SU-DHL-6 (cell line): ENCODE results near the gene NOD2.
A peak's percentile ranks its signal among the peaks of the same experiment; 100 is the strongest.

Experiments used
- H2AFZ ChIP-seq: fragments of 200-600 bp; sonication (generic); 2 replicates; pipeline ENCODE4 v1.6.1; 2014; ENCODE audit warnings: low read depth, mild to moderate bottlenecking, moderate library complexity, mixed read lengths, antibody characterized with exemption, low read length; ENCODE audit not compliant: severe bottlenecking
- H3F3A ChIP-seq: fragments of 200-600 bp; shearing (Covaris generic); 2 replicates; pipeline ENCODE4 v1.6.0; 2016; ENCODE audit warnings: antibody characterized with exemption, mild to moderate bottlenecking; ENCODE audit not compliant: insufficient read depth
- H3K27ac ChIP-seq: fragments of 200-600 bp; sonication (generic); 2 replicates; pipeline ENCODE4 v1.5.1; 2016; ENCODE audit warnings: low read depth, mild to moderate bottlenecking, low read length, moderate library complexity, mixed read lengths
- H3K27me3 ChIP-seq: fragments of 200-600 bp; sonication (generic), shearing (Covaris generic); 2 replicates; pipeline ENCODE4 v1.6.0; 2014; ENCODE audit warnings: mild to moderate bottlenecking, low read length
- H3K36me3 ChIP-seq: fragments of 200-600 bp; sonication (generic); 2 replicates; pipeline ENCODE4 v1.6.1; 2014; ENCODE audit warnings: mild to moderate bottlenecking, low read length, mixed read lengths
- H3K4me2 ChIP-seq: fragments of 300-600, 200-600 bp; shearing (Covaris generic), sonication (generic); 2 replicates; pipeline ENCODE4 v1.6.0; 2014; ENCODE audit warnings: low read length, low read depth, mild to moderate bottlenecking; ENCODE audit not compliant: poor library complexity, severe bottlenecking
- H3K4me3 ChIP-seq: fragments of 200-600 bp; sonication (generic); 2 replicates; pipeline ENCODE4 v1.5.1; 2014; ENCODE audit warnings: antibody characterized with exemption, low read length, mild to moderate bottlenecking, mixed read lengths; ENCODE audit not compliant: insufficient read depth, poor library complexity, severe bottlenecking
- H3K79me2 ChIP-seq: fragments of 200-600 bp; sonication (generic); 2 replicates; pipeline ENCODE4 v1.6.1; 2014; ENCODE audit warnings: mild to moderate bottlenecking, low read length, moderate library complexity; ENCODE audit not compliant: insufficient read depth
- H3K9ac ChIP-seq: fragments of 200-600 bp; sonication (generic); 2 replicates; pipeline ENCODE4 v1.7.0; 2014; ENCODE audit warnings: mild to moderate bottlenecking, low read length
- H3K9me2 ChIP-seq: fragments of 200-600 bp; sonication (generic); replicated peaks from 2 replicates; pipeline ENCODE4 v1.6.1; 2014; ENCODE audit warnings: low read length; ENCODE audit not compliant: insufficient read depth
- H3K9me3 ChIP-seq: fragments of 200-600 bp; sonication (generic); 2 replicates; pipeline ENCODE4 v1.6.1; 2014; ENCODE audit warnings: low read length, mixed read lengths; ENCODE audit not compliant: insufficient read depth
- H4K20me1 ChIP-seq: fragments of 200-600 bp; sonication (generic); 2 replicates; pipeline ENCODE4 v1.6.1; 2014; ENCODE audit warnings: low read depth, mild to moderate bottlenecking, antibody characterized with exemption, low read length, moderate library complexity, mixed read lengths
- EZH2phosphoT487 ChIP-seq: fragments of 200-600 bp; sonication (generic), shearing (Covaris generic); conservative IDR thresholded peaks from 2 replicates; pipeline ENCODE4 v1.6.1; 2018; ENCODE audit warnings: mild to moderate bottlenecking, antibody characterized with exemption, low read length, moderate library complexity, mixed read lengths
- TF ChIP-seq, protein P1 (sequence below): fragments of 200-600 bp; sonication (generic); IDR thresholded peaks from one replicate; pipeline ENCODE4 v1.5.1; 2017; ENCODE audit warnings: antibody characterized with exemption, mild to moderate bottlenecking, low read length, moderate library complexity; ENCODE audit not compliant: insufficient read depth, poor library complexity, severe bottlenecking

NOD2 gene

DNA sequence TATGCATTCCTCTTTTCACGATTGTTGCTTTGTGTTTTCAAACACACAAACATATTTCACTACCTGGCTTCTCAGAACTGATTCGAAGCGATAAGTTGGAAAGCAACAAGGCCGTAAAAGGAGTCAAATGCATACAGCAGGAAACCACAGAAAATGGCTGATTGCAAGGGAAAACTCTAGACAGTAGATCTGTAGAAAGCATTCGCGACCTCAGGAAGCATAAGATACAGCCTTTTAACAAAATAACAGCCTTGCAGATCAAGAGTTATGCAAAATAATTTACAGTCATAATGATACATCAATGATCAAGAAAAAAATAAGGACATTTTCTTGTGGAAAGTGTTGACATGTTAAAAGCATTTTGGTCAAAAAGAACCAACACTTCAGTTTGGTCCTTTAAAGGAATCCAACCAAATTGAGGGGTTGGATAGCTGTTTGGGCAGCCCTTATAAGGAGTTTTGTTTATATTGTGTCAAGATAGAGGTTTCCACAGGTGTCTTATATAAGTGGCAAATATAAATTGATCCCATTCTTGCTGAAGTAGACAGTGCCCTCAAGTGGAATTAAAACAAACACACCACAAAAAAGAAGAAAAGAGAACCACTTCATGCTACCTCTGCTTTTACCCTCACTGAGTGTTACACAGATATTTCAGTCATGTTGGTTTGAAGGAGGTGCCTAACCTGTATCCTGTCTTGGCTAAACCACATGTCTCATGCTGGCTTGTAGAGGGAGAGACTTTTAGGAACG, 54.0 kb downstream of the NOD2 start:
- H3K9me2 ChIP-seq, result no peaks in the 10 kb centered on the region
- H3K27me3 ChIP-seq, result no peaks in the 10 kb centered on the region
- no peaks in the 10 kb centered on the region for H3K9me3 ChIP-seq
- no peak overlapping the region for H3K27ac ChIP-seq
- no peaks in the 10 kb centered on the region for H3K79me2 ChIP-seq
- H4K20me1 ChIP-seq, result no peaks in the 10 kb centered on the region
- no peak overlapping the region for H3K4me3 ChIP-seq
- no peak overlapping the region for H2AFZ ChIP-seq
- TF ChIP-seq EZH2phosphoT487, result no peak
- TF ChIP-seq, protein P1, sequence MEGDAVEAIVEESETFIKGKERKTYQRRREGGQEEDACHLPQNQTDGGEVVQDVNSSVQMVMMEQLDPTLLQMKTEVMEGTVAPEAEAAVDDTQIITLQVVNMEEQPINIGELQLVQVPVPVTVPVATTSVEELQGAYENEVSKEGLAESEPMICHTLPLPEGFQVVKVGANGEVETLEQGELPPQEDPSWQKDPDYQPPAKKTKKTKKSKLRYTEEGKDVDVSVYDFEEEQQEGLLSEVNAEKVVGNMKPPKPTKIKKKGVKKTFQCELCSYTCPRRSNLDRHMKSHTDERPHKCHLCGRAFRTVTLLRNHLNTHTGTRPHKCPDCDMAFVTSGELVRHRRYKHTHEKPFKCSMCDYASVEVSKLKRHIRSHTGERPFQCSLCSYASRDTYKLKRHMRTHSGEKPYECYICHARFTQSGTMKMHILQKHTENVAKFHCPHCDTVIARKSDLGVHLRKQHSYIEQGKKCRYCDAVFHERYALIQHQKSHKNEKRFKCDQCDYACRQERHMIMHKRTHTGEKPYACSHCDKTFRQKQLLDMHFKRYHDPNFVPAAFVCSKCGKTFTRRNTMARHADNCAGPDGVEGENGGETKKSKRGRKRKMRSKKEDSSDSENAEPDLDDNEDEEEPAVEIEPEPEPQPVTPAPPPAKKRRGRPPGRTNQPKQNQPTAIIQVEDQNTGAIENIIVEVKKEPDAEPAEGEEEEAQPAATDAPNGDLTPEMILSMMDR, result peak; percentile 20
- no peak overlapping the region for H3K9ac ChIP-seq
- H3K4me2 ChIP-seq, result no peak overlapping the region
- no peaks in the 10 kb centered on the region; the same call in 1 of the 2 replicates for H3F3A ChIP-seq
- H3K36me3 ChIP-seq, result no peaks in the 10 kb centered on the region

DNA sequence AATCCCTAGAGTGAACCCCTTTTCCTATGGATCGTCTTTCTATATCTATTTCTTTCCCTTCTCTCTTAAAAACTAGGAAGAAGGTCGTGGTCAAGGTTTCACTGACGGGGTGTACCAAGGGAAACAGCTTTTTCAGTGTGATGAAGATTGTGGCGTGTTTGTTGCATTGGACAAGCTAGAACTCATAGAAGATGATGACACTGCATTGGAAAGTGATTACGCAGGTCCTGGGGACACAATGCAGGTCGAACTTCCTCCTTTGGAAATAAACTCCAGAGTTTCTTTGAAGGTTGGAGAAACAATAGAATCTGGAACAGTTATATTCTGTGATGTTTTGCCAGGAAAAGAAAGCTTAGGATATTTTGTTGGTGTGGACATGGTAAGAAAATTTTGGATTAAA, 58.1 kb downstream of the NOD2 start:
- Histone ChIP-seq H3K79me2 (no peaks in the 10 kb centered on the region), H3K36me3 (no peaks in the 10 kb centered on the region), H3K4me3 (no peak overlapping the region), H3K9ac (no peak overlapping the region), H3K4me2 (no peak overlapping the region), H3K9me3 (no peaks in the 10 kb centered on the region), H3K9me2 (no peaks in the 10 kb centered on the region), H4K20me1 (no peaks in the 10 kb centered on the region), H3K27ac (no peak overlapping the region), H3K27me3 (no peaks in the 10 kb centered on the region), H3F3A (no peaks in the 10 kb centered on the region; the same call in 1 of the 2 replicates), H2AFZ (no peak overlapping the region)
- no peak for TF ChIP-seq EZH2phosphoT487
- TF ChIP-seq, protein P1, result no peak

DNA sequence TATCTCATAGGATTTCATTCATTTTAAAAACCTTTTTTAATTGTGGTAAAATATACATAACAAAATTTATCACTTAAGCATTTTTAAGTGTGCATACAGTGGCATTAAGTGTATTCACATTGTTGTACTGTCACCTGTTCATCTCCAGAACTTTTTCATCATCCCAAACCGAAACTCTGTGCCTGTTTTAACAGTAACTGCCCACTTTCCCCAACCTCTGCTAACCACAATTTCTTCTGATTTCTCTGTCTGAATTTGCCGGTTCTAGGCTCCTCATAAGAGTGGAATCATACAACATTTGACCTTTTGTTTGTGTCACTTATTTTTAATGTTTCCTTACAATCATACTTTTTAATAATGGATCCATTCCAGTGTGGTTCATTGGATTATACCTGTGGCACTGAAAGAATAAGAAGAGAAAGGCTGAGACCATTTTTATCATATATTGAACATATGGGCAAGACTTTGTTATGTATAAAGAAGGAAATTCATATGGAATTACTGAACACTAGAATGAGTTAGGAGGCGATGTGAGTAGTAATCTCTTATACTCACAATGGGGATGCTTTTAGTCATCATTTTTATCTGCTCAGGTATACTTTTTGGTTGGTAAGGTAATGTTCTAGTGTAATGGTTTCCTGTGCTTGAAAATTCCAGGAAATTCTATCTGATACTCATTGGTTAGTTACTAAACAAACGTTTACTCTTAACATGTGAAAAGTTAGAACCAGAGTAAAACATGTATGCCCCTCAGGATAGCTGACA, 59.2 kb downstream of the NOD2 start:
- H3K9me3 ChIP-seq, result no peaks in the 10 kb centered on the region
- H4K20me1 ChIP-seq, result no peaks in the 10 kb centered on the region
- TF ChIP-seq EZH2phosphoT487, result no peak
- no peaks in the 10 kb centered on the region for H3K36me3 ChIP-seq
- no peak overlapping the region for H3K9ac ChIP-seq
- H3K4me3 ChIP-seq, result no peak overlapping the region
- H3F3A ChIP-seq, result no peaks in the 10 kb centered on the region; the same call in 1 of the 2 replicates
- H3K9me2 ChIP-seq, result no peaks in the 10 kb centered on the region
- H2AFZ ChIP-seq, result no peak overlapping the region
- no peak overlapping the region for H3K27ac ChIP-seq
- H3K79me2 ChIP-seq, result no peaks in the 10 kb centered on the region
- no peak overlapping the region for H3K4me2 ChIP-seq
- no peaks in the 10 kb centered on the region for H3K27me3 ChIP-seq

DNA sequence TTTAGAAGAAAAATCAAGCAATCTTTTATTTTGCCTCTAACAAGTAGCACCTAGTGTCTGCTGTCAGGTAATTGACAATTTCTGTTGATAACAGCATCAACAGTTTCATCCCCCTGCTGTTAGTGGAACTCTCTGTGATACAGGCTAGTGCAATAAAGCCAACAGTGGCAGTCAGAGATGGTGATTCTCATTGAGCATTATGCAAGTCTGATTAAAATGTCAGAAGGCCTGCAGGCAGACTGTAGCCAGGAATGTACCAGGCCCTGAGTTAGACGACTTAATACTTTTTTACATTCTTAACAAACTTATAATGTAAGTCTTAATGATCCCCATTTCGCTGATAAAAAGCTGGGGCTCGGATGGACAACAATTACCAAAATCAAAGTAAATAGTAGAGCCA, 63.1 kb downstream of the NOD2 start:
- Histone ChIP-seq H2AFZ (no peak overlapping the region), H3K36me3 (no peaks in the 10 kb centered on the region), H3K4me3 (no peak overlapping the region), H3K27me3 (no peaks in the 10 kb centered on the region), H3K4me2 (no peak overlapping the region), H3K9ac (no peak overlapping the region), H3K79me2 (no peaks in the 10 kb centered on the region), H3F3A (no peaks in the 10 kb centered on the region; the same call in 1 of the 2 replicates), H3K9me2 (no peaks in the 10 kb centered on the region), H3K9me3 (no peaks in the 10 kb centered on the region), H4K20me1 (no peaks in the 10 kb centered on the region; the same call in 1 of the 2 replicates), H3K27ac (no peak overlapping the region)
- TF ChIP-seq EZH2phosphoT487, result no peak
- TF ChIP-seq, protein P1, result no peak
